CD14-positive monocyte (primary cell): ENCODE results near the gene EGFR. TPM values are rescaled to one million over a fixed set of nuclear protein-coding genes. Genes with fewer than 3 reads are reported as not detected.

Experiments used
- DNase-seq, 3 donors: peaks; one replicate each; pipeline ENCODE4 v3.0.0-alpha.2; 2011 to 2022
- H2AFZ ChIP-seq: 2 replicates; pipeline ENCODE4 v1.6.0; 2012; ENCODE audit warnings: mild to moderate bottlenecking, low read depth, low read length, inconsistent platforms; ENCODE audit not compliant: insufficient read depth, poor library complexity, severe bottlenecking
- H3K27ac ChIP-seq, 2 donors: 1 replicate in 1 of 2; 2 replicates in 1 of 2; pipeline ENCODE4 v1.5.1; 2012 to 2013; ENCODE audit warnings: low read length in 2 of 2, control low read depth in 1 of 2, inconsistent platforms in 1 of 2, low read depth in 1 of 2, mild to moderate bottlenecking in 1 of 2
- H3K27me3 ChIP-seq, 2 donors: one replicate each; pipeline versions ENCODE4 v1.6.0 to v1.6.1; 2011 to 2013; ENCODE audit warnings: low read length in 2 of 2; ENCODE audit not compliant: control insufficient read depth in 2 of 2, insufficient read depth in 2 of 2
- H3K36me3 ChIP-seq, 2 donors: replicated peaks in 1 of 2; 1 replicate in 1 of 2; 2 replicates in 1 of 2; pipeline versions ENCODE4 v1.5.1 to v1.6.1; 2012 to 2013; ENCODE audit warnings: low read length in 2 of 2, control low read depth in 1 of 2, inconsistent platforms in 1 of 2, mild to moderate bottlenecking in 1 of 2; ENCODE audit not compliant: insufficient read depth in 2 of 2, control insufficient read depth in 1 of 2
- H3K4me1 ChIP-seq, 2 donors: 1 replicate in 1 of 2; 2 replicates in 1 of 2; pipeline versions ENCODE4 v1.5.1 to v1.6.1; 2012 to 2013; ENCODE audit warnings: low read length in 2 of 2, control low read depth in 1 of 2, inconsistent platforms in 1 of 2, mild to moderate bottlenecking in 1 of 2, moderate library complexity in 1 of 2; ENCODE audit not compliant: insufficient read depth in 2 of 2, control insufficient read depth in 1 of 2
- H3K4me2 ChIP-seq: replicated peaks from 2 replicates; pipeline ENCODE3; 2012; ENCODE audit warnings: low read length, moderate library complexity, mild to moderate bottlenecking; ENCODE audit not compliant: poor library complexity, severe bottlenecking; ENCODE audit errors: extremely low read depth
- H3K4me3 ChIP-seq, 3 experiments: fragments of 200-600 bp in 1 of 3; sonication (generic) in 1 of 3; replicated peaks in 1 of 3; 1 replicate in 2 of 3; 2 replicates in 1 of 3; pipeline ENCODE4 v1.5.1; 2011 to 2013; ENCODE audit warnings: low read length in 3 of 3, mild to moderate bottlenecking in 3 of 3, control low read depth in 2 of 3, low read depth in 2 of 3, inconsistent platforms in 1 of 3, moderate library complexity in 1 of 3
- H3K79me2 ChIP-seq: 2 replicates; pipeline ENCODE4 v1.6.0; 2012; ENCODE audit warnings: mild to moderate bottlenecking, control low read depth, inconsistent platforms, low read length, moderate library complexity; ENCODE audit not compliant: insufficient read depth
- H3K9ac ChIP-seq: 2 replicates; pipeline ENCODE4 v1.6.0; 2017; ENCODE audit warnings: low read length, mild to moderate bottlenecking; ENCODE audit not compliant: insufficient read depth, poor library complexity, severe bottlenecking
- H3K9me3 ChIP-seq, 2 donors: replicated peaks in 1 of 2; 1 replicate in 1 of 2; 2 replicates in 1 of 2; pipeline versions ENCODE4 v1.5.1 to v1.6.1; 2012 to 2013; ENCODE audit warnings: low read length in 2 of 2, control low read depth in 1 of 2; ENCODE audit not compliant: control insufficient read depth in 1 of 2, insufficient read depth in 1 of 2
- H4K20me1 ChIP-seq: 2 replicates; pipeline ENCODE4 v1.6.0; 2012; ENCODE audit warnings: mild to moderate bottlenecking, low read length, control low read depth, moderate library complexity; ENCODE audit not compliant: insufficient read depth
- H3K27ac Mint-ChIP-seq, 7 donors: one replicate each; pipeline ENCODE4 v1.8.0; 2020; ENCODE audit warnings: mild to moderate bottlenecking in 7 of 7, mixed read lengths in 7 of 7, moderate library complexity in 6 of 7, inconsistent platforms in 2 of 7
- H3K27me3 Mint-ChIP-seq, 3 donors: one replicate each; pipeline ENCODE4 v1.8.0; 2021 to 2022; ENCODE audit warnings: low read depth in 3 of 3, mild to moderate bottlenecking in 3 of 3, mixed read lengths in 3 of 3, moderate library complexity in 3 of 3, inconsistent platforms in 1 of 3
- H3K36me3 Mint-ChIP-seq, 2 donors: one replicate each; pipeline ENCODE4 v1.8.0; 2020; ENCODE audit warnings: mixed read lengths in 2 of 2, inconsistent platforms in 1 of 2, mild to moderate bottlenecking in 1 of 2
- H3K4me1 Mint-ChIP-seq: one replicate; pipeline ENCODE4 v1.8.0; 2020; ENCODE audit warnings: mild to moderate bottlenecking, mixed read lengths
- H3K4me3 Mint-ChIP-seq, 2 donors: one replicate each; pipeline ENCODE4 v1.8.0; 2020; ENCODE audit warnings: mild to moderate bottlenecking in 2 of 2, mixed read lengths in 2 of 2, moderate library complexity in 1 of 2
- H3K9me3 Mint-ChIP-seq, 7 donors: one replicate each; pipeline ENCODE4 v1.8.0; 2020 to 2022; ENCODE audit warnings: mixed read lengths in 7 of 7, mild to moderate bottlenecking in 6 of 7, moderate library complexity in 6 of 7, inconsistent platforms in 2 of 7
- CTCF ChIP-seq: fragments of 200-600 bp; IDR thresholded peaks from one replicate; pipeline ENCODE4 v1.8.0; 2022; ENCODE audit warnings: antibody characterized with exemption, mild to moderate bottlenecking
- WGBS: methylation state at CpG from one replicate; pipeline ENCODE4 v1.1.5; 2013; ENCODE audit warnings: missing lambda C conversion rate; ENCODE audit not compliant: insufficient coverage; 5-methylcytosine and 5-hydroxymethylcytosine counted together
- intact Hi-C, 2 donors: fragments of 100-400 bp; cut with micrococcal nuclease; formaldehyde crosslinking; loops; one replicate each; pipeline versions ENCODE4 v1.15.0 to v1.15.1; 2023
- polyA plus RNA-seq, 3 donors: library from polyadenylated mRNA; depleted of rRNA in 1 of 3; unstranded in 2 of 3; stranded (reverse) in 1 of 3; fragments of 300-500 nt in 2 of 3; fragments of >200 nt in 1 of 3; fragmentation: Illumina TruSeq in 2 of 3; gene quantifications; 1 replicate in 2 of 3; 2 replicates in 1 of 3; pipeline ENCODE4 v1.2.3, GENCODE V29; 2012 to 2021

The EGFR gene
- polyA plus RNA-seq, 3 donors = not detected

- no peak overlapping the region for H3K4me3 ChIP-seq
- H3K79me2 ChIP-seq = no peaks in the 10 kb centered on the region
- no peaks in the 10 kb centered on the region for H4K20me1 ChIP-seq
- H3K4me2 ChIP-seq = no peak overlapping the region
- DNase-seq = no peak
- Mint-ChIP-seq H3K4me1 (no peaks in the 10 kb centered on the region), H3K4me3 (no peak overlapping the region), H3K27me3 (peaks cover 0 to 1% (median 1%) of the 10 kb centered on the region in 3 donors), H3K9me3 (peaks cover 0 to 9% (median 4%) of the 10 kb centered on the region in 7 donors), H3K27ac (no peak overlapping the region), H3K36me3 (no peaks in the 10 kb centered on the region)
- H3K4me1 ChIP-seq = no peaks in the 10 kb centered on the region
- no peaks in the 10 kb centered on the region for H3K36me3 ChIP-seq
- 84% methylated on average over 12 of the region's 17 CpGs for WGBS
- intact Hi-C loops = no loop called here
- no peak for TF ChIP-seq CTCF
- no peak overlapping the region for H2AFZ ChIP-seq
- no peaks in the 10 kb centered on the region for H3K9me3 ChIP-seq
- no peak overlapping the region for H3K27ac ChIP-seq
- no peak overlapping the region for H3K9ac ChIP-seq
- no peaks in the 10 kb centered on the region for H3K27me3 ChIP-seq
Measured at GRCh38 chr7:55131142-55131929, 112.5 kb downstream of the EGFR start.

- peaks cover 2 to 9% (median 4%) of the 10 kb centered on the region in 7 donors for H3K9me3 Mint-ChIP-seq
- no peaks in the 10 kb centered on the region for H3K36me3 Mint-ChIP-seq
- Histone ChIP-seq H3K9ac (no peak overlapping the region), H3K27me3 (no peaks in the 10 kb centered on the region), H4K20me1 (no peaks in the 10 kb centered on the region), H3K36me3 (no peaks in the 10 kb centered on the region), H3K9me3 (no peaks in the 10 kb centered on the region), H3K4me2 (no peak overlapping the region), H3K4me3 (no peak overlapping the region), H3K27ac (no peak overlapping the region), H3K4me1 (no peaks in the 10 kb centered on the region), H3K79me2 (no peaks in the 10 kb centered on the region), H2AFZ (no peak overlapping the region)
- H3K4me1 Mint-ChIP-seq = no peaks in the 10 kb centered on the region
- H3K27me3 Mint-ChIP-seq = peaks cover 0 to 1% (median 1%) of the 10 kb centered on the region in 3 donors
- intact Hi-C loops = no loop called here
- DNase-seq = no peak
- WGBS = 100% methylated on average over 2 of the region's 5 CpGs
- H3K4me3 Mint-ChIP-seq = no peak overlapping the region
- no peak overlapping the region for H3K27ac Mint-ChIP-seq
- no peak for TF ChIP-seq CTCF
Measured at GRCh38 chr7:55132550-55132889, 113.7 kb downstream of the EGFR start.
